ENCODE measurements around the gene SETD9.
A peak's percentile ranks its signal among the peaks of the same experiment; 100 is the strongest.

The SETD9 gene

GRCh38 chr5:56961746-56962145, 52.4 kb downstream of the SETD9 start:
- no peak for ATAC-seq
- TF ChIP-seq TOX (CRISPR knock-in tag; IDR thresholded peaks at IDR 0.05; ENCODE audit: borderline replicate concordance) (no peak), OSR1 (CRISPR knock-in tag; IDR thresholded peaks at IDR 0.05) (no peak), ARNTL (CRISPR knock-in tag; IDR thresholded peaks at IDR 0.05; ENCODE audit: borderline replicate concordance, low read depth) (no peak), RARB (CRISPR knock-in tag; IDR thresholded peaks at IDR 0.05) (no peak), CREB5 (CRISPR knock-in tag; IDR thresholded peaks at IDR 0.05; ENCODE audit: low read depth) (no peak), TCF4 (CRISPR knock-in tag; IDR thresholded peaks at IDR 0.05; ENCODE audit: borderline replicate concordance) (no peak), POU6F1 (CRISPR knock-in tag; IDR thresholded peaks at IDR 0.05; ENCODE audit: borderline replicate concordance, low read depth) (no peak), ZC3H10 (CRISPR knock-in tag; IDR thresholded peaks at IDR 0.05) (no peak), ZFP30 (CRISPR knock-in tag; IDR thresholded peaks at IDR 0.05) (no peak), ZFP3 (CRISPR knock-in tag; IDR thresholded peaks at IDR 0.05) (no peak), ZNF70 (CRISPR knock-in tag; IDR thresholded peaks at IDR 0.05) (no peak), GLIS3 (CRISPR knock-in tag; IDR thresholded peaks at IDR 0.05) (no peak), ZNF565 (CRISPR knock-in tag; conservative IDR thresholded peaks at IDR 0.05; ENCODE audit: low read depth) (no peak), ESRRG (CRISPR knock-in tag; IDR thresholded peaks at IDR 0.05) (no peak), CSDC2 (CRISPR knock-in tag; IDR thresholded peaks at IDR 0.05) (no peak), ZNF8 (CRISPR knock-in tag; IDR thresholded peaks at IDR 0.05) (no peak), ISL1 (CRISPR knock-in tag; IDR thresholded peaks at IDR 0.05) (no peak), PATZ1 (CRISPR knock-in tag; IDR thresholded peaks at IDR 0.05; ENCODE audit: borderline replicate concordance) (no peak)

GRCh38 chr5:56962286-56962685, 52.9 kb downstream of the SETD9 start:
- TF ChIP-seq TSHZ2 (CRISPR knock-in tag; IDR thresholded peaks at IDR 0.05), result peak; percentile 34; the same call in 1 of the 2 replicates
- no peak; the same call in 1 of the 2 replicates for TF ChIP-seq TCF4 (CRISPR knock-in tag; IDR thresholded peaks at IDR 0.05; ENCODE audit: borderline replicate concordance)
- no peak for TF ChIP-seq PATZ1 (CRISPR knock-in tag; IDR thresholded peaks at IDR 0.05; ENCODE audit: borderline replicate concordance)
- peak; percentile 31; the same call in 1 of the 2 replicates for TF ChIP-seq ISL1 (CRISPR knock-in tag; IDR thresholded peaks at IDR 0.05)
- TF ChIP-seq CSRNP3 (CRISPR knock-in tag; IDR thresholded peaks at IDR 0.05), result no peak
- no peak; the same call in 2 of the 3 replicates for ATAC-seq
